GM10847 (cell line): ENCODE measurements around the gene MKI67.

ENCODE experiments used
- POLR2A ChIP-seq: IDR thresholded peaks from 2 replicates; pipeline ENCODE4 v1.6.1; 2011; ENCODE audit not compliant: insufficient read length; ENCODE audit errors: extremely low read depth

MKI67 gene

DNA sequence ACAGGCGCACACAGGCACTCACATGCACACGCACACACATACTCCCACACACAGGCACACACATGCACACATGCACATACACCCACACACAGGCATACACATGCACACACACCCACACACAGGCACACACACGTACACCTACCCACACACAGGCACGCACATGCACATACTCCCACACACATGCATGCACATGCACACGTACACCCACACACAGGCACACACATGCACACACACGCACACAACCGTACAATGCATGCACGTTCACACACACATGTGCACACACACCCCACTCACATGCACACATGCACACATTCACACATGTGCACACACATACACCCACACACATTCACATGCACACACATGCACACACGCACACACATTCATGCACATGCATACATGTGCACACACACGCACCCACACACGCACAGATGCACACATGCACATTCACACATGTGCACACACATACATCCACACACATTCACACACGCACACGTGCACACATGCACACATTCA, 59.3 kb downstream of the MKI67 start:
- TF ChIP-seq POLR2A: no peak

DNA sequence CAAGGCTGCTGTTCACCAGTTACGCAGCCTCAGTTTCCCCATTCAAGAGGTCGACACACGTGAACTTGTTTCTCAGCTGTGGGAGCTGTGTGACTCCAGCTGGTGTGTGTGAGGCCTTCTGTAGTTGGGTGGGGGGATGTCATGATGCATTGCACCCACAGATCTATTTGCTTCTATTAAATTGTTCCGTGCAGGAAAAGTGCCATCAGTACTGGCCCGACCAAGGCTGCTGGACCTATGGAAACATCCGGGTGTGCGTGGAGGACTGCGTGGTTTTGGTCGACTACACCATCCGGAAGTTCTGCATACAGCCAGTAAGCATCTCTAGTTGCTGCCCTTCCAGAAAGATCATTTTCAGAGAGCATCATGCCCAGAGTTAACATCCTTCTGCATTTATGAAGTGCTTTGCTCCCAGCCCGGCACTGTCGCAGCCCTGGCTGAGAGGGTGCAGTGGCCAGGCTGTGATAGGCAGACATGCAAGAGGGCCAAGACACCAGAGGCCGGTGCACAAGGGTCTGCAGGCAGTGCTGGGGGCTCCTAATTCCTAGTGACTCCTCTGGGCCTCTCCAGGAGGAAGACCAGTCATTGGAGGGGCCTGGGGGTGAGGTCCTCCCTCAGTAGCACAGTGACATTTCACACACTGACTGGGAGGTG, 60.2 kb downstream of the MKI67 start:
- no peak for TF ChIP-seq POLR2A

DNA sequence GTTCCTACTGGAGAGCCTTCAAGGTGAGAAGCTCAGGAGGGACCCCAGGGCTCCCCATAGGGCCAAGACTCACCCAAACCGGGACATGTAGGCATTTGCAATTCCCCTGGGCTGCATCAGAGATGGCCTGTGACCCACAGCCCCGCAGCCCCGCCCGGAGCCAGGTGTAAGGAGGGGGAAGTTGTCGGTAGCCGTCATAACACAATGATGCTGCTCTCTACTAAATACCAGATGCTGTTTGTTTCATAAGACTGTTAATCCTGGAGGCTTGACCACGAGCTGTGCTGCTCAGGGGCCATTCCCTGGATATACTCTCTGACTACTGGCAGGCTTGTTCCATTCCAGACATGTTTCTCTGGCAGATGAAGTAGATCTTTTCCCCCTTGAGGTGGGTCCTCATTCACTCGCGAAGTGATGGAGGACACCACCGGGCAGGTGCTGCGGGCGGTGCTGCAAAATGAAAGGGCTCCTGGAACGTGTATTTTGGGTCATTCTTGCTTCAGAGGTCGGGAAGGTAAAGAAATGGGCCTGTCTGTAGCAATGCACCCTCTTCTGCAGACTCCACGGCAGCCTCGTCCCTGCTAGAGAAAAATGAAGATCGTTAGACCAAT, 61.1 kb downstream of the MKI67 start:
- TF ChIP-seq POLR2A: no peak

DNA sequence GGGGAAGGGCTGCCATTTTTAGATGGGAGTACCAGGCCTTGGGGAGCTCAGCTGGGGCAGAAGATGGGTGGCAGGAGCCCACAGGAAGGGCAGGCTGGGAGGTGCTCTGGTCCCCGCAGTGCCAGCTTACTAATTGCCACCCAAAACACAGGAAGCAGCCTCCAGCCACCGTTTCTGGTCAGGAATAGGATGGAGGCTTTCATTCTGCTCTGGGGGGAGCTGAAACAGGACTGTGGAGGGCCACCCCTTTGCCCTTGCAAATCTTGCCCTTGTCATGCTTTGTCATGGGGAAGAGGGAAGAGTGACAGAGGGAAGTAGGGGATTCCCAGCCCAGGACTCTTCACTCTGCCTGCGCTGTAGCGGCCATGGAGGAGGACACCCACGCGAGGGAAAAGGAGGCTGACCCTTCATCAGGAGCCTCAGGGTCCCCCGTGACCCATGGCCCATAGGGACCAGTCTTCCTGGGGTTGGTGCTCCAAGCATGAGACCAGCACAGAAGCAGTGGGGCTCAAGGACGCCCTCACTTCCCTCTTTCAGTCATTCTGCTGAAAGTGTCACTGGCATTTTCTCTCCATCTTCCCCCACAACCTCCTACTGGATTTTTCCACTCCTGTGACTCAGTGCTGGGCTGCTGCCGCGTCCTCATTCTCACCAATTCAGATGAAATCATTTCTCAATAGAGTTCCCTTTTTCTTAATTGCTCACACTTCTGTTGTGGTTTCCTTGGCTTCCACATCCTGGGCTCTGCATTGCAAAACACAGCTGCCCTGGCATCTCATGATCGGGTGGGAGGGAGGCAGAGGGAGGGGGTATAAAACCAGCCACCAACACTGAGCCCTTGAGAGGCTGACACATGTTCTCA, 61.9 kb downstream of the MKI67 start:
- no peak for TF ChIP-seq POLR2A

- TF ChIP-seq POLR2A: no peak
Observed at GRCh38 chr10:128063736-128064107, 62.5 kb downstream of the MKI67 start.

GRCh38 chr10:128062881-128063563, 63.2 kb downstream of the MKI67 start:
- no peak for TF ChIP-seq POLR2A

- no peak for TF ChIP-seq POLR2A
Observed at GRCh38 chr10:128062331-128062880, 63.8 kb downstream of the MKI67 start.

DNA sequence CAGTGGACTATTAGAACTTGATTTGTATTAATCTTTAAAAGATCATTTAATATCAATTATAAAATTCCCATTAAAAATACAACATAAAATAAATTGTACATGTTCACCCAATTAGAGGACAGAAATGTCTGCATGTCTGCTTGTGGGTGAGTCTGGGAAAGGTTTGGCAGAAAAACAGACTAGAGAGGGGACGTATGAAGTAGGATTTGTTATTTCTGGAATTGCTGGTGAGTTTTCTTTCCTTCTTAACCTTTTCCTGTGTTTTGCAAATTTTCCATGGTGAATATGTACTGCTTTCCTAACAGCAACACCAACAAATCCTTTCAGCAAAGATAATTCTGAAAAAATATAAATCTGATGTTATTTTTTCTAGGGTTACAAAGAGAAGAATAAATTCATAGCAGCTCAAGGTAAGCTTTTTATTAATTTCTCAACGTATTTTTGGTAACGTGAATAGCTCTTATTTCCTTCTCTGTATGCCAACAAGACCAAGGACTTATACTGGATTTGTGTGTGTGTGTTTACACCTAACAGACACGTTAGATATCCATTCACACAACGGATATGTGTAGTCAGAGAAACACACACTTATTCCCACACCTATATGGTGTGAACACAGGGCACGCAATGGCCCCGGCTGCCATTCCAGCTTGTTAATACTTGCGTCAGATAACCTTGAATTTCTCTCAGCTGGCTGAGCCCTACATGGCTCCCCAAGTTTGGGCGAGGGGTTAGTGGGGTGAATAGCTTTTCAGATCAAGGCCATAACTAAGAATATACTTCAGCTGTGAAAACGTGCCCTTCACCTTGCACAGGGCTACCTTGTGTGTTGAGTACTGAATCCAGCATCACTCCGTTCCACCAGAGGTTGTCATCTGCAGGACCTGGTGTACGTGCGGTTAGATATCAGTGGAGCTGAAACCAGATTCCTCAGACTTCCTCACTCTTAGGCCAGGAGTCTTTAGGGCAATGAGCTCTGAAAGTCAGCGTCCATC, 64.6 kb downstream of the MKI67 start:
- no peak for TF ChIP-seq POLR2A

- TF ChIP-seq POLR2A: no peak
Observed at GRCh38 chr10:128060341-128061250, 65.6 kb downstream of the MKI67 start.

GRCh38 chr10:128059982-128060293, 66.3 kb downstream of the MKI67 start:
- no peak for TF ChIP-seq POLR2A

DNA sequence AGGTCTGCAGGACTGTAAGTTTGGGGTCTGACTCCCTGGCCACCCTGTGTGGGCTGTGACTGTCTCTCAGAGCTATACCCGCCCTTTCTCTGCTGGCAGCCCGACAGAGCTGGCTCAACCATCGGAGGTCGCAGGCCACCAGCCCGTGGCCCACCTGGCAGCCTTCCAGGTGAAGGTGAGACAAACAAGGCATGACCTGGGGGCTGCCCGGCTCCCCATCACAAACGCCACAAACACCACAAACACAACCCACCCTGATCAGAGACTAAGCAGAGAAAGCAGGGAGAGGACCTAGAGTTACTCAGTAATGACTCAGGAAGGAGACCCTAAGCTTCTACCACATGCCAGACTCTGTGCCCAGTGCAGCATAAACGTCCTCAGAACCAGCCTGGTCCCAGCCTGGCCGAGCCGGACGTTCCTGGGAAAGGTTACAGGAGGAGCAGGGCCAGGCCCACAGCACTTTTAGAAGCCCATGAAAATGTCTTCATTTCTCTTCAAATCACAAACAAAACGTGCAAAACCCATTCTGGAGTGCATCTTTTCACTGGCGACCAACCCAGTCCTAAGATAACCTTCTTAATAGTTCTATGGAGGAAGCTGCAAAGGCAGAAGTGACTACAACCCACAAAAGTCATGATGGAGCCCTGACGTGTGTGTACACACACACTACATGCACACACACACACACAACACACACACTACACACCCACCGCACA, 66.8 kb downstream of the MKI67 start:
- no peak for TF ChIP-seq POLR2A

GRCh38 chr10:128058750-128059134, 67.5 kb downstream of the MKI67 start:
- TF ChIP-seq POLR2A: no peak

DNA sequence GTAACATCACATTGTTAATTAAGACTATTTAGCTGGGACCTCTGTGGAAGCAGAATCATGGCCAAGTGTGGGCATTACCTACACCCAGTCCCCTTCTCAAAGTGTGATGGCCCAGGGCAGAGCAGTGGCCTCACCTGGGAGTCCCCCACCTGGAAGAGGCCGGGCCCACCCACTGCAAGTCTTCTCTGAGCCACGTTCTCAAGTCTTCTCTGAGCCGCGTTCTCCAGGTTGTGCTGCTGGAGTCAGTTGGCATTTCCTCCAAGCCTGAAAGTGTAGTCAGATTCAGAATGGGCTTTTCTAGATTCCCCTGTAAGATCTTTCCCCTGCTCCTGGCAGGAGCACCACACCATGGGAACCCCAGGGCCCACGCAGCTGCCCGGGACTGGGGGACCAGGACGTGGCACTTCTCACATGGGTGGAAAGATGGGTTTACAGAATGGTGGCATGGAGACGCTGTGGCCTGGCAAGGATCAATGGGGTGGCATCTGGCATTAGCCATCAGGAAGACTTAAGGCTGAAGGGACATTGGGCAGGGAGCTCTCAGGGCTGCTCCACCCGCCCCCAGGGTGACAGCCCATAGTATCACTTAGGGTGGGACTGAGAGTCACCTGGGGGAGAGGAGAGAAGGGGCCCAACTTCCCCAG, 68.0 kb downstream of the MKI67 start:
- TF ChIP-seq POLR2A: no peak
